DMS114 treated with DMSO at 0.1 percent for 48 hours (cell line): ENCODE measurements around the gene LRRC72.

Source experiments
- DNase-seq: peaks from one replicate; lab custom pipeline; 2025; ENCODE audit not compliant: unreplicated experiment; lab: John Stamatoyannopoulos, UW

The LRRC72 gene

DNA sequence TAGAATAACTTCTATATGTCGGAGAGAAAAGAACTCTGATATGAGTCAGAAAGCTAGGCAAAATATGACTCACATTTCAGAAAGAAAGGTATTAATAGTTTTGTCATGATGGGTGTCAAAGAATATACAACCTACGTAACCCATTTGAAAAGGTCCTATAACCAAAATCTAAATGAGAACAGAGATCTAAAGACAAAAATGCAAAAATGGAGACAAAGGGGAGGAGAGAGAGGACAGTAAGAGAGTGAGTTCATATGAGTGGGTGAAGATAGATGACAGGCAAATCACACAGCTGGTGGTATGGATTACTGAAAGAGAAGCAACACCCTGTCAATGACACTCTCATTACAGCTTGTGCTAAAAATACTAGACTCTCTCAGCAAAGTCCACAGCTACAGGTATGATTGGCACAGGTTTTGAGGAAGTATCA is 93.4 kb downstream of the LRRC72 start:
- DNase-seq: no peak

DNA sequence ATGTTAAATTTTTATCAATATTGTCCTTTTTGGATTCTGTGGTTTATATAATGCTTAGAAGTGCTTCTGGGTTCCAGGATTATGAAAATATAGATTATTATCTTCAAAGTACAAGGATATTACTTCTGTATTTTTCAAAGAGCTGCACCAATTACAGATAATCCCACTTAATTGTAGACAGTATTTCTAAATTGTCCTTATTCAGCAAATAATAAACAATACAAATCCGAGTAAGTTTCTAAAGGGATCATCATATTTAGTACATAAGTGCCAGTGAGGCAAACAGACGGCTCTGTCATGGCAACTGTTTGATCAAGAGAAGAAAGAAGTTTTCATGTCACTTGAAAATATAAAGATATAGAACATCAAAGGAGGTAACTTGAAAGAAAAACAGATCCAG is 99.8 kb downstream of the LRRC72 start:
- no peak for DNase-seq

DNA sequence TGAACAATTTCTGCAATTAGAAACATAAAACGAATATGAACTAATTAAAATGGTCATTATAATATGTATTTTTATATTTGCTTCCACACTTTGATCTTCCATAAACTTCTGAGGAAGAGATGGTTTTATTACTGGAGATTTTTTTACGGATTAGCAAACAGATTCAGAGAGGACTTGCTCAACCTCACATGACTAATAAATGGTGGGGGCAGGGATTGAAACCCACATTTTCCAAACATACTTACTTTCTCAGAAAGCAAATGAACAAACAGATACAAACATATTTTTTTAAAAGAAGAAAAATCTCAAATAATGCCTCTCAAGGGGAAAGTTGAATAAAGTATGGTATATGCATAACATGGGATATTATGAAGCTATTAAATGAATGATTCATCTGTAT is 100.6 kb downstream of the LRRC72 start:
- DNase-seq: no peak

DNA sequence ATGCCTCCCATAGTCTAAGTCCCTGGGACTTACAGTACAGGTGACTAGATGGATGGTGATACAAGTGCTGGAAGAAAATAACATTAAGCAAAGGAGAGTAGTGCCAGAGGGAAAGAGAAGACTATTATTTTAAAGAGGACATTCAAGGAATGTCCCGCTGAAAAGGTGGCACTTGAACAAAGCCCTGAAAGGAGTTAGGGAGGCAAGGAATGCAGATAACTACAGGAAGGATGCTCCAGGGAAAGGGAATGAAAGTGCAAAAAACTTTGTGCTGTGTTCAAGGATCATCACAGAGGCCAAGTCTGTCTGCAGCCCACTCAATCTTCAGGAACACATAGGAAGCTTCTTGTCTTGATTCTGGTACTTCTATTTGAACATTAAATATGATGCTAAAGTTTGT is 104.0 kb downstream of the LRRC72 start:
- DNase-seq: no peak
